EH (cell line): Measurements from ENCODE around the gene JMJD8.

Source experiments
- DNase-seq: peaks from one replicate; pipeline ENCODE4 v3.0.0-alpha.2; 2015; ENCODE audit warnings: low read depth

The JMJD8 gene

DNA sequence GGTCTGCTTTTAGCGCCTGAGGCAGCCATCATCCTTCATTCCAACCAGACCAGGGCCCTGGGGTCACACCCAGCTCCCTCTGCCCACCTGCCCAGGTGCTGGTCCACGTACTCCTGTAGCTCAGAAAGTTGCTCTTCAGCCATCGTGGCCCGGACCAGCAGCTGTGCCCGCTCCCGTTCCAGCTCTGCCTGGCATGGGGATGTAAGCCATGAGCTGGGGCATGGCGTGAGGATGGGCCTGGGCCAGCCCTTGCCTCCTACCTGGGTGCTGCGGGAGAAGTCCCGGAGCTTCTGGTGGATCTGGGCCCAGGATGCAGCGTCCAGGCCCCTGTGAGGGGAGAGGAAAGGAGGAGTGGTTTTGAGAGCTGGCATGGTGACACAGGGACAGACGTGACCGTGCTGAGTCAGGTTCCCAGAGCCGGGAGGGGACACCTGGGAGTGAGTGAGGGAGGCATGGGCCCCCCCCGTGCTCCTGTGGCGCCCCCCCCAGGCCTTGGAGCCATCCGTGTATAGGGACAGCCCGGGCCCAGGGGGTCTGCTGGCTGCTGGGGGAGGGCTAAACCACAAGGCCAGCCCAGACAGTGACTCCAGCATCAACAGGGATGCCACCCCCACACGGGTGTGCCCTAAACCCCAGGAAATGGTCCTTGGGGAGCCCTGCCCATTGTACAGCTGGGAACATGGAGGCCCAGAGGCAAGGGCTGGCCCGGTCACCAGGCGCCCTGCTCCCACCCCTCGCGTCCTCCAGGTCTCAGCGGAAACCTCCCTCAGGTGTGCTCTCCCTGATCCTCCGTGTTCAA, 38.9 kb upstream of the JMJD8 start:
- no peak for DNase-seq

DNA sequence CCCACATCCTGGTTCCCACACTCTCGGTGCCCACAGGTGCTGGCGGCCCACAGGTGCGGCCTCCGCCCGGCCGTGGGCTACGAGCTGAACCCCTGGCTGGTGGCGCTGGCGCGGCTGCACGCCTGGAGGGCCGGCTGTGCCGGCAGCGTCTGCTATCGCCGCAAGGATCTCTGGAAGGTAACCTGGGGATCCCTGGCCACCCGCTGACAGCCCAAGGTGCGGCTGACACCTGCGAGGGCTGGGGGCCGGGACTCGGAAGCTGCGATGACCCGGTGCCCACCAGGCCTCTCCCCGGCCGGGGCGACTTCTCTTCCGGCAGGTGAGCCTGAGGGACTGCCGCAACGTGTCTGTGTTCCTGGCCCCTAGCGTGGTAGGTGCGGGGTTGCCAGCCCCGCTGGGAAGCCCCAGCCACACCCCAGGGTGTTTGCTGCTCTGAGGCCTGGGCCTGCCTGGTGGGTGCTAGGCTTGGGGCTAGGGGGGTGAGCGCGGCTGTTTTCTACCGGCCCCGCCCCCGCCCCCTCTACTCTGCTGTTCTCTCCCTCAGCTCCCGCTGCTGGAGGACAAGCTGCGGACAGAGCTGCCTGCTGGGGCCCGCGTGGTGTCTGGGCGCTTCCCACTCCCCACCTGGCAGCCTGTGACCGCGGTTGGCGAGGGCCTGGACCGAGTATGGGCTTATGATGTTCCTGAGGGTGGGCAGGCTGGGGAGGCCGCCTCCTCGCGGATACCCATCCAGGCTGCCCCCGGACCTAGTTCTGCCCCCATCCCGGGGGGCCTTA, 37.8 kb upstream of the JMJD8 start:
- no peak for DNase-seq

DNA sequence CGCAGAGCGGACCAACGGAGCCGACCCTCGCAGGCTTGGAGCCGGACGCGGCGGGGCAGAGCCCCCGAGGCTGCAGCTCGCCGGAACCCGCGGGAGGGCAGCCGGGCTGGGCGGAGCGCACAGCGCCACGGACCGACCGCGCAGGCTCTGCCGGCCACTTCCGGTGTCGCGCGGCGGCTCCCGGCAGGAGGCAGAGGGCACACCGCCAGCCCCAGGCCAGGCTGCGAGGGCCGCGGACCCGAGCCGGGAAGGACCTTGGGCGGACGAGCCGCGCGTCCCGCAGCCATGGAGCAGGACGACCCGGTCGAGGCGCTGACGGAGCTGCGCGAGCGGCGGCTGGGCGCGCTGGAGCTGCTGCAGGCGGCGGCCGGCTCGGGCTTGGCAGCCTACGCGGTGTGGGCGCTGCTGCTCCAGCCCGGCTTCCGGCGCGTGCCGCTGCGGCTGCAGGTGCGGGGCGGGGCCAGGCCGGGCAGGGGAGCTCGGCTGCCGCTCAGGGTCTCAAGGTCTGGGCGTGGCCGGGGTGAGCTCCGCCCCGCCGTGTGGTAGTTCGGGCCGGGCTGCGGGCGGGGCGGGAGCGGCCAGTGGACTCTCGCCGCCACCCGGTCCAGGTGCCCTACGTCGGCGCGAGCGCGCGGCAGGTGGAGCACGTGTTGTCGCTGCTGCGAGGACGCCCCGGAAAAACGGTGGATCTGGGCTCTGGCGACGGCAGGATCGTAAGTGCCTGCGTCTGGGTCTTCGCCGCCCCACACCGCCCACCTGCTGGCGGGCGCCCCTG, 37.0 kb upstream of the JMJD8 start, which contains the start of gene ANTKMT:
ANTKMT (plus strand) TSS at position 157 of the 775 bp plus-strand sequence; CDS start at position 286, 129 bp downstream.
- DNase-seq, result peak; percentile 80

DNA sequence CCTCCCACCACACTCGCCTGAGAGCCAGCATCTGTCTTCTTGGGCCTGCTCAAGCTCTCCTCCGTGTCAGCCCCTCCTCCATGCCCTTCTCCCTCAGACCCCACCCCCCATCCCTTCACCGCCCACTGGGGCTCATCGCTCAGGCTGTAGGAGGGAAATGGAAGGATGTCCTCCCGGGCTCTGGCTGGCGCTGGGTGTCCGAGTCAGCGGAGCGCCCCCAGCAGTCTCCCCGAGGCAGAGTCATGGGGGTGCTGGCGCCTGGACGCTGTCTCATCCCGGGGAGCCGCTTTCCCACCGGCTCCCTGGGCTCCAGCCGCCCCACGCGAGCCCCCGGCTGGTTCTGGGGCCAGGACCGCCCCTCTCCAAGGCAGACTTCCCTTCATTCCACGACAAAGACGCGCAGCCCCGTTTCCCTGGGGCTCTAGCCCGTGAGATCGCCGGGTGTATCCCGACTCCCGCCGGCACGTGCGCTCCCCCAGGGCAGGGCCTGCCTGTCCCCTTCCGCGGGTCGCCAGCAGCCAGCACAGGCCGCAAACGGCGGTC, 36.4 kb upstream of the JMJD8 start:
- DNase-seq, result peak; percentile 86

DNA sequence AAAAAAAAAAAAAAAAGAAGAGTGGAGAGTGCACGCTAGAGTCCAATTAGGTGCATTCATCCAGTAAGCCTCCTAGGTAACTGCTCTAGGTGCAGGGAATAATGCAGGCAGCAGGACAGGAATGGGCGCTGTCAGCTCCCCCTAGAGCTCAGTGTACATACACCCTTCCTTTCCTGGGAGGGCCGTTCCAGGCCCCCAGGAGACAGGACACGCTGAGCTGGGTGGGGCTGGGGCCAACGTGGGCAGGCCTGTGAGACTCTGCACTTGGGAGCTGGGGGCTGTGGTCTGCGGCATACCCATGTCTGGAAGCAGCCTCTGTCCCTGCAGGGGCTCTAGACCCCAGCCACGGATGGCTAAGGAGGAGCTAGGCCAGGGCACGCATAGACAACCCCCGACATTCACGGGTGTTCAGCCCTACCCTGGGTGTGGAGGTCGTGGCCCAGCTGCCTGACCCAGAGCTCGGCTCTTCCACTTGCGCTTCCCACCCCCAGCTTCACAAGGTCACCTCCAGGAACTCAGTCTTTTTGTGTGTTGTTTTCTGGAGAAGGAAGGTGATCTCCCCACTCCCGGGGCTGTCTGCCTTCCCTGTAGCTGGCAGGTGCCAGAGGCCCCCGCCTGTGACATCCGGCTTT, 35.8 kb upstream of the JMJD8 start:
- DNase-seq, result peak; percentile 33

DNA sequence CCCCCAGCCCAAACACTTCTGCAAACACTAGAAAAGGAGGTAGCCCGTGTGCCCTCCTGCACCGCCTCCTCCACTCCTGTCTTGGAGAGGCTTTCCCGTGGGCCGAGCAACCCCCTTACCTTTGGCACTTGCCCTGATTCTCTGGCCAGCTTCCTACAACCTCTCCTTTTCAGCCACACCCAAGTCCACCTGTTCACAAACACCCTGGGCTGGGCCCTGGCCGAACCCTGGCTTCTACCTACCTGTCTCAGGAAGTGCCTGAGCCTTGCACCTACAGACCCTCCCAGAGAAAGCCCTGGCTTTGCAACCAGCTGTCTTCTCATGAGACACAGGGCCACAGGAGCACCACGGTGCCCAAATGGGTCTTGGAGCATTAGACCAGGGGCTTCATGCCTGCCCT, 34.8 kb upstream of the JMJD8 start:
- DNase-seq, result no peak

DNA sequence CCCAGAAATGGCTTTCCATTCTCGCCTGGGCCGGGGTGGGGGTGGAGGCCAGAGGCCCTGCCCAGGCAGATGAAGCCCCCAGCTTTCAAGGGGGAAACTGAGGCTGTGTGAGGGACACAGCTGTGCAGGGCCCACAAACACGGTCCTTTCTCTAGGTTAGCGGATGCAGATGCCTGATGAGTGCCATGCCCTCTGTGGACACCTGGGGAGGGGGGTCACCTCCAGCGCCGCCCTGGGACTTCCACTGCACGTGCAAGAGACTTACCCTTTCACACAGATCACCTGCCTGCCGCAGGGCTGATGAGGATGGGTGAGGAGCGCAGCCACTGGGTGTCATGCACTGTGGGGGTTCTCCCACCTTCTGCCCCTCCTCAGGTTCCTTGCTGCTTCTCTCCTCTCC, 34.3 kb upstream of the JMJD8 start:
- DNase-seq, result no peak

DNA sequence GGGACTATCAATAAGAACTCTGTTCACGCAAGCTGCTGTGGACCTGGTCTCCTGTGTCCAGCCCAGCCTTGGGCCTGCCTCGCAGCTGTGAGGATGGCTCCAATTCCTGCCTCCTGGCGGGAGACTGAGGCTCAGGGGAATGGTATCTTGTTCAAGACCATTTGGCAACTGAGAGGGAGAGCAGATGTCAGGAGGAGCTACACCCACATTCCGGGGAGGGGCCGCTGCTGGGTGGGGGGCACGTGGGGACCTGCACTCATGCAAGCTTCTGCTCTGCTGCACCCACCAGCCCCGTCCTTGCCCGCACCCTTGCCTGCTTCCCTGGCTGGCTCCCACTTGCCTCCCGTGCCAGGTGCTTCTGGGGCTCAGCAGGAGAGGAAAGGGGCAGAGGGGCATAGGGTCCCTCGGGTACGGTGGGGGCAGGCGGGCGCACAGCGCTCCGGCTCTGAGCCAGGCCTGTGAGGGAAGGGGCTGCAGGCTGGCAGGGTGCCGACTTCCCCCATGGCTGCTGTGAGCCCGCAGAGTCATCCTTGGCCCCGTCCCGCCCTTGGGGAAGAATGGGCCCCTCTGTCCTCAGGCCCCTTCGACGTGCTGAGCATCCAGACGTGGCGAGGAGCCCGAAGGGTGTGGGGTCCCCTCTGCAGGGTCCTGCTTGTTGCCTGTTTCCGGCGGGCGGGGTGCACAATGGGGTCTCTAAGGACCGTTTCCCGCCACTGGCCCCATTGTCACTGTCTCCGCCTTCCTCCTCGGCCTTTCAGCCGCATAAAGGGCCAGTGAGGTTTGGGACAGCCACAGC, 33.5 kb upstream of the JMJD8 start:
- no peak for DNase-seq

DNA sequence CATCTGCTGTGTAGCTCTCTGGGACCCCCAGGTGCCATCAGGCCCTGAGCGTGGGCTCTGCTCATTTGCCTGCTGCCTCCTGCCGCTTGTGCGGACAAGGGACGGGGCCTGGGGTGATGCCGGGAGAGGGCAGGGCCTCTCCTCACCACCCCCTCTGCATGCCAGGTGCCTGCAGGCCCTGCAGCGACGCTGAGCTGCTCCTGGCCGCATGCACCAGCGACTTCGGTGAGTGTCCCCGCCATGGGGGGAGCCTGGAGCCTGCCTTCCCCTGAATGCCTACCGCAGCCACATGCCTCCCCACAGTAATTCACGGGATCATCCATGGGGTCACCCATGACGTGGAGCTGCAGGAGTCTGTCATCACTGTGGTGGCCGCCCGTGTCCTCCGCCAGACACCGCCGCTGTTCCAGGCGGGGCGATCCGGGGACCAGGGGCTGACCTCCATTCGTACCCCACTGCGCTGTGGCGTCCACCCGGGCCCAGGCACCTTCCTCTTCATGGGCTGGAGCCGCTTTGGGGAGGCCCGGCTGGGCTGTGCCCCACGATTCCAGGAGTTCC, 32.7 kb upstream of the JMJD8 start:
- DNase-seq, result no peak

DNA sequence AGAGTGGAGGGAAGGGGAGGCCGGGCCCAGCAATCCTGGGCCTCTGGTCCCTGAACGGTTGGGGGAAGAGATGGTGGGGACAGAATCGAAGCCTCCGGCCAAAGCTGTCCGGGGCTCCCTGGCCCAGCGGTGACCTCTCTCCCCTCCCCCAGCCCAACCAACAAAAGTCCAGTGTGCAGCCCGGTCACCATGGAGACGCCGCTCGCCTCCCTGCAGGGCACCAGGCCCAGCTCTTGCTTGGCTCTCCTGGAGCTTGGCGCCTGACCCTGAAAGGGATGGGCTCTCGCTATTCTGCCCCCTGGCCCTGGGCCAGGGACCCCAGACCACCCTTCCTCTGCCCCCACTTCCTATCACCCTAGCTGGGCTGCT, 32.0 kb upstream of the JMJD8 start:
- DNase-seq, result peak; percentile 75

DNA sequence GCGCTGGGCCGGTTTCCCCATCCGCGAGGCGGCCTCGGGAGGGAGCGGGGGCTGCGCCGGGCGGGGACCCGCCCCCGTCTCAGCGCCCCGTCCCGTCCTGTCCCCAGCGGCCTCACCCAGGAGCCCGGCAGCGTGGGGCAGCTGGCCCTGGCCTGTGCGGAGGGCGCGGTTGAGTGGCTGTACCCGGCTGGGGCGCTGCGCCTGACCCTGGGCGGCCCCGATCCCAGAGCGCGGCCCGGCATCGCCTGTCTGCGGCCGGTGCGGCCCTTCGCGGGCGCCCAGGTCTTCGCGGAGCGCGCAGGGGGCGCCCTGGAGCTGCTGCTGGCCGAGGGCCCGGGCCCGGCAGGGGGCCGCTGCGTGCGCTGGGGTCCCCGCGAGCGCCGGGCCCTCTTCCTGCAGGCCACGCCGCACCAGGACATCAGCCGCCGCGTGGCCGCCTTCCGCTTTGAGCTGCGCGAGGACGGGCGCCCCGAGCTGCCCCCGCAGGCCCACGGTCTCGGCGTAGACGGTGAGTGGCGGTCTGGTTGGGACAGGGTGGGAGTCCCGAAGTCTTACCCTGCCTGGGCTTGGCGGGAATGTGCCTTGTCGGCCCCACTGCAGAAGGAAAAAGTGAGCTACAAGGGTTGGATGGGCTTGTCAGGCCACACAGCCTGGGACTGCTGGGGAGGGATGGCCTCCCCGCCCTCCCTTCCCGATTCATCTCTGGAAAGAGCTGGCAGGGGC, 31.5 kb upstream of the JMJD8 start:
- DNase-seq, result peak; percentile 43

DNA sequence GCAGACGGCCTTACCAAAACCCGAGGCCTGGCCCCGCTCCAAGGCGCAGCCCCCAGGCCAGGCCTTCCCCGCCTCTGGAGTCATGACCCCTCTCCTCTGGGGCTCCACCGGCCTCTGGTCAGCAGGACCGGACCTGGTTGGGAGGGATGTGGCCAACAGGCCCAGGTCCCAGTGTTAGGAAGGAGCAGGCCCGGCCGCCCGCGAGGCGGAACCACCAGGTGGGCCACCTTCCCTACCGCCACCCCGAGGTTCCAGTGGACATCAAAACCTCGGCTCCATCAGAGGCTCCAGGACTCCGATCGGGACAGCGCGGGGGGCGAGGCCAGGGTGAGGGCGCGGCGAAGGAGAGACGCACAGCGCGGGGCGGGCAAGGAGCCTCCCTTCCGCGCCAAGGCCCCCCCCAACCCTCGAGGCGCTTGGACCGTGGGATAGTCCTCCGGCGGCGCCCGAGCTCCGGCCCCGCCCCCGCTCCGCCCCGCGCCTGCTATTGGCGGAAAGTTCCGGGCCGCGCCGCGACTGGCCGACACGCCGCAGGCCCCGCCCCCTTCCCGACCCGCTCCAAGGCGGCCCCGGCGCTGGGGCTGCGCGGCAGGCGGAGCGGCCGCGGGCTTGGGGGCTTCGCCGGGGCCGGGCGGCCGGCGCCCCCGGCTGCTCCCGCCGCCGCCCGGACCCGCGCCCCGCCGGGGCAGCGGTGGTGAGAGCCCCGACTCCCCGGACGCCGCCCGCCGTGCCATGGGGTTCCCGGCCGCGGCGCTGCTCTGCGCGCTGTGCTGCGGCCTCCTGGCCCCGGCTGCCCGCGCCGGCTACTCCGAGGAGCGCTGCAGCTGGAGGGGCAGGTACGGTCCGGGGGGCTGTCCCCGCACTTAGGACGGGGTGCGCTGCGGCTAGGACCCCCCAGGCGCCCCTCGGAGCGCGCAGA, 30.7 kb upstream of the JMJD8 start, which contains the start of gene METRN:
METRN (plus strand) TSS at position 561 of the 919 bp plus-strand sequence; CDS start at position 733, 172 bp downstream.
- peak; percentile 91 for DNase-seq

DNA sequence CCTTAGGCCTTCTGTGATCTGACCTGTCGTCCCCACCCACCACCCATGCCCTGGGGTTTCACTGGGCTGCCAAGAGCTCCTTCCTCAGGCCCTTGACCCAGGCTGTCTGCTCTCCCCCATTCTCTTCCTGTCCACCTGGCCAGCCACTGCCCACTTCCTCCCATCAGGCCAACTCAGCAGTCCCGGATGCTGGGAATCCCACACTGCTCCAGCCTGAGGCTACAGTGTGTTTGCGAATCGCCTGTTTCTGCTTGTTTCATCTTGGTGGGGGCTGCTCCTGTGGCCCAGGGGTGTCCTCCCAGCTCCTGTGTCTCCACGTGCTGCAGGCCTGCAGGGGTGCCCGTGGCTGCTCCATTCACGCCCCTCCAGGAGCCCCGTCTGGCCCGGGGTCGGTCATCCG, 29.9 kb upstream of the JMJD8 start:
- peak; percentile 55 for DNase-seq

DNA sequence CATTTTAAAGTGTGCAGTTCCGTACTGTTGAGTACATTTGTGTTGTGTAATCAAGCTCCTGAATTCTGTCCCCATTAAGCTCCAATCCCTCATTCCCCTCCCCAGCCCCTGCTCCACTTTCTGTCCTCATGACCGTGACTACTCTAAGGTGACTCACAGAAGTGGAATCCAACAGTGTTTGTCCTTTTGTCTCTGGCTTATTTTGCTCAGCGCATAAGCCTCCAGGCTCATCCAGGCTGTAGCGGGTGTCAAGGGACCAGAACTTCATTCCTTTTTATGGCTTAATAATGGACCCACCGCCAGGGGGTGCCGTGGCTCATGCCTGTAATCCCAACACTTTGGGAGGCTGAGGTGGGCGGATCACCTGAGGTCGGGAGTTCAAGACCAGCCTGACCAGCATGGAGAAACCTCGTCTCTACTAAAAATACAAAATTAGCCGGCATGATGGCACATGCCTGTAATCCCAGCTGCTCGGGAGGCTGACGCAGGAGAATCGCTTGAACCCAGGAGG, 28.7 kb upstream of the JMJD8 start:
- DNase-seq, result peak; percentile 99

DNA sequence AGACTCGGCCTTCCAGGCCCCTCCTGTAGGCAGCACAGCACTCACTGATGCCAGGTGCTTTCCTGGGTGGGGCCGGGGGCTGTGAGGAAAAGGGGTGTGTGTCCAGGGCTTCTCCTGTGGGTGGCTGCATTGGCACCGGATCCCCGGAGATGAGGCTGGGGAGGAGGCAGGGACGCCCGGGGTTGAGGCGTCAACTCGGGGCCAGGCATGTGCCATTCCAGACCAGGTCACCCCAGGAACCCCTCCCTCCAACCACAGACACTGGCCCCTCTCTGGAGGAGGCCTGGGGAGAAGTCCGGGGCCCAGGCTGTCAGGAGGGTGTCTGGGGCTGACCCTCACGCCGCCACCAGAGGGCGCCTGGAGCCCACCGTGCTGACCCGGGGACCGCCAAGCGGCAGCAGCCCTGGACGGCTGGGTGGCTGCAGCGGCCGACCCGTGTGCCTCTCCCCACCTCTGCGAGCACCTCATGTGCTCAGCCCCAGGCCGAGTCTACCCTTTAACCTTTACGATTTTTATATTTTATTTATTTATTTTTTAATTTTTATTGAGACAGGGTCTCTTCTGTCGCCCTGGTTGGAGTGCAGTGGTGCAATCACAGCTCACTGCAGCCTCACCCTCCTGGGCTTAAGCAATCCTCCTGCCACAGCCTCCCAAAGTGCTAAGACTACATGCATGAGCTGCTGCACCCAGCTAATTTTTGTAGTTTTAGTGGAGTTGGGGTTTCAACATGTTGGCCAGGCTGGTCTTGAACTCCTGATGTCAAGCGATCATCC, 27.6 kb upstream of the JMJD8 start:
- peak; percentile 73 for DNase-seq

DNA sequence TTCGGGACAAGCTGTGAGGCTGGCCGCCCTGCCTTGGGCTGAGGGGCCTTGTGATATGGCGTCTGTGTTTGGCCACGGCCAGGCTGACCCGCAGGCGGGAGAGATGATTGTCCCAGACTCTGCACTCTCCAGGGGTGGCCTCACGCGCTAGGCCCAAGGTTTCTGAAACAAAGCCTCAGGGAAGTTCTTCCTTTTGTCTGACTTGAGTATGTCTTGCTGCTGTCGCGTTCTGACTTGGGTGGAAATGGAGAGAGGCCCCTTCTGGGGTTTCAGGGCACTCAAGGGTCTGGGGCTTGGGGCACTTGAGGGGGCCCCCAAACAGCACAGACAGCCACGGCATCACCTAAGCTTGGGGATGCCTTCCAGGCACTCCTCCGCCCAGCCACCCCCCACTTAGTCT, 26.9 kb upstream of the JMJD8 start:
- DNase-seq, result no peak

DNA sequence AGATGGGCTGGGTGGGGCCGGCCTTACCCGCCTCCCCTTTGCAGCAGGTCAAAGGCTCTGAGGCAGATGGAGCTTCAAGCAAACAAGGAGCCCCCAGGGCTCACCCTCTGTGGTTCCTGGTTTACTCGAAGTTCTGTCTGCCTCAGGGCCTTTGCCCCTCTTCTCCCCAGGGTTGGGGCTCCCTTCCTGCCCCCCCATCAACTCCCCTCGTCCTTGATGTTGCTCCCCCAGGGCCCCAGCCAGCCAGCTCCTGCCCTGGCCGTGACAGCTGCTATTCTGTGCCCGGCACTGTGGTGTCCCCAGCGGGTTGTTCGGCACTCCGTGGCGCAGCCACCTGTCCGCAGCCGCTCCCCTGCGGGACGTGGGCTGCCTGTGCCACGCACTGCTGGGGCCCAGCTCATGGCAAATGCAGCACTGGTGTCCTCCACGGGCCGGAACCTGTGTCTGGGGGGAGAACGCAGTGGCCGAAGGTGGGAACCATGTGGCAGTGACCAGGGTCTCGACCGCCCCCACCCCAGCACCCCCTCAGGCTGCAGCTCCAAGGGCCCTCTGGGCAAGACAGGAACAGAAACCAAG, 26.5 kb upstream of the JMJD8 start:
- no peak for DNase-seq
